SJSA1 (cell line): ENCODE data around the gene ABI3BP. TPM values are rescaled to one million over a fixed set of nuclear protein-coding genes. Genes with fewer than 3 reads are reported as not detected.

Experiments used
- DNase-seq, 2 experiments: peaks; one replicate each; pipeline ENCODE4 v3.0.0-alpha.2; 2015 to 2020; ENCODE audit warnings: low spot score in 2 of 2, low read depth in 1 of 2
- H3K27ac ChIP-seq: fragments of 250-450 bp; sonication (Bioruptor Pico); 2 replicates; pipeline ENCODE4 v1.5.1; 2020; ENCODE audit warnings: mild to moderate bottlenecking, moderate library complexity
- H3K27me3 ChIP-seq: fragments of 250-450 bp; sonication (Bioruptor Pico); replicated peaks from 2 replicates; pipeline ENCODE4 v1.5.1; 2020; ENCODE audit warnings: mild to moderate bottlenecking, moderate library complexity
- H3K36me3 ChIP-seq: fragments of 250-450 bp; sonication (Bioruptor Pico); 2 replicates; pipeline ENCODE4 v1.5.1; 2020; ENCODE audit warnings: mild to moderate bottlenecking
- H3K4me1 ChIP-seq: fragments of 250-450 bp; sonication (Bioruptor Pico); replicated peaks from 2 replicates; pipeline ENCODE4 v1.6.1; 2021; ENCODE audit warnings: mild to moderate bottlenecking
- H3K4me3 ChIP-seq: fragments of 250-450 bp; sonication (Bioruptor Pico); 2 replicates; pipeline ENCODE4 v1.5.1; 2020; ENCODE audit warnings: mild to moderate bottlenecking
- H3K9me3 ChIP-seq: fragments of 250-450 bp; sonication (Bioruptor Pico); replicated peaks from 2 replicates; pipeline ENCODE4 v1.5.1; 2020; ENCODE audit warnings: mild to moderate bottlenecking
- total RNA-seq: library from RNA; depleted of rRNA; stranded (reverse); fragments of >200 nt; shearing (Covaris generic); gene quantifications from 2 replicates; pipeline ENCODE4 v1.2.3, GENCODE V29; 2014

ABI3BP gene
- total RNA-seq, 1 experiment from 2014 or later = 0.05 TPM

GRCh38 chr3:100810671-100811070 is 182.6 kb downstream of the ABI3BP start:
- no peak overlapping the region for H3K27ac ChIP-seq
- DNase-seq = peak in 1 of 2 experiments; percentile 31
- peaks cover 8% of the 10 kb centered on the region for H3K4me1 ChIP-seq
- no peaks in the 10 kb centered on the region for H3K27me3 ChIP-seq
- no peaks in the 10 kb centered on the region for H3K9me3 ChIP-seq
- H3K36me3 ChIP-seq = no peaks in the 10 kb centered on the region
- H3K4me3 ChIP-seq = no peak overlapping the region

GRCh38 chr3:100804631-100805030 is 188.6 kb downstream of the ABI3BP start:
- Histone ChIP-seq H3K27me3 (no peaks in the 10 kb centered on the region), H3K4me3 (no peak overlapping the region), H3K4me1 (no peaks in the 10 kb centered on the region), H3K27ac (no peak overlapping the region), H3K36me3 (no peaks in the 10 kb centered on the region), H3K9me3 (no peaks in the 10 kb centered on the region)
- no peak for DNase-seq

- Histone ChIP-seq H3K27me3 (no peaks in the 10 kb centered on the region), H3K36me3 (no peaks in the 10 kb centered on the region), H3K9me3 (no peaks in the 10 kb centered on the region), H3K4me3 (no peak overlapping the region), H3K4me1 (no peaks in the 10 kb centered on the region), H3K27ac (no peak overlapping the region)
- DNase-seq = no peak
Observed at GRCh38 chr3:100803711-100804110, 189.5 kb downstream of the ABI3BP start.

- Histone ChIP-seq H3K4me3 (no peak overlapping the region), H3K27me3 (no peaks in the 10 kb centered on the region), H3K9me3 (no peaks in the 10 kb centered on the region), H3K4me1 (no peaks in the 10 kb centered on the region), H3K27ac (no peak overlapping the region), H3K36me3 (no peaks in the 10 kb centered on the region)
- no peak for DNase-seq
Observed at GRCh38 chr3:100802126-100802525, 191.1 kb downstream of the ABI3BP start.

GRCh38 chr3:100798012-100798411 is 195.2 kb downstream of the ABI3BP start:
- Histone ChIP-seq H3K9me3 (no peaks in the 10 kb centered on the region), H3K4me3 (no peak overlapping the region), H3K27ac (no peak overlapping the region), H3K4me1 (no peaks in the 10 kb centered on the region), H3K27me3 (no peaks in the 10 kb centered on the region), H3K36me3 (no peaks in the 10 kb centered on the region)
- no peak for DNase-seq

- no peaks in the 10 kb centered on the region for H3K4me1 ChIP-seq
- H3K27me3 ChIP-seq = no peaks in the 10 kb centered on the region
- H3K4me3 ChIP-seq = no peak overlapping the region
- H3K36me3 ChIP-seq = no peaks in the 10 kb centered on the region
- no peak for DNase-seq
- H3K9me3 ChIP-seq = no peaks in the 10 kb centered on the region
- H3K27ac ChIP-seq = no peak overlapping the region
Observed at GRCh38 chr3:100796556-100796955, 196.7 kb downstream of the ABI3BP start.

- no peak for DNase-seq
- H3K4me1 ChIP-seq = no peaks in the 10 kb centered on the region
- H3K27me3 ChIP-seq = no peaks in the 10 kb centered on the region
- no peaks in the 10 kb centered on the region; the same call in 1 of the 2 replicates for H3K9me3 ChIP-seq
- no peak overlapping the region for H3K4me3 ChIP-seq
- H3K36me3 ChIP-seq = no peaks in the 10 kb centered on the region
- H3K27ac ChIP-seq = no peak overlapping the region
Observed at GRCh38 chr3:100789579-100789978, 203.6 kb downstream of the ABI3BP start.

GRCh38 chr3:100783619-100784018 is 209.6 kb downstream of the ABI3BP start:
- no peak for DNase-seq
- no peak overlapping the region for H3K27ac ChIP-seq
- H3K36me3 ChIP-seq = no peaks in the 10 kb centered on the region
- no peaks in the 10 kb centered on the region; the same call in 1 of the 2 replicates for H3K9me3 ChIP-seq
- H3K4me1 ChIP-seq = no peaks in the 10 kb centered on the region
- H3K4me3 ChIP-seq = no peak overlapping the region
- H3K27me3 ChIP-seq = no peaks in the 10 kb centered on the region

GRCh38 chr3:100782906-100783305 is 210.3 kb downstream of the ABI3BP start:
- Histone ChIP-seq H3K27me3 (no peaks in the 10 kb centered on the region), H3K36me3 (no peaks in the 10 kb centered on the region), H3K27ac (no peak overlapping the region), H3K4me1 (no peaks in the 10 kb centered on the region), H3K4me3 (no peak overlapping the region), H3K9me3 (no peaks in the 10 kb centered on the region; the same call in 1 of the 2 replicates)
- DNase-seq = no peak

- no peak for DNase-seq
- no peak overlapping the region for H3K4me3 ChIP-seq
- H3K27me3 ChIP-seq = no peaks in the 10 kb centered on the region
- H3K36me3 ChIP-seq = no peaks in the 10 kb centered on the region
- H3K27ac ChIP-seq = no peak overlapping the region
- H3K4me1 ChIP-seq = no peaks in the 10 kb centered on the region
- no peaks in the 10 kb centered on the region; the same call in 1 of the 2 replicates for H3K9me3 ChIP-seq
Observed at GRCh38 chr3:100782348-100782747, 210.9 kb downstream of the ABI3BP start.

- no peak overlapping the region for H3K27ac ChIP-seq
Observed at GRCh38 chr3:100781301-100781700, 211.9 kb downstream of the ABI3BP start.

GRCh38 chr3:100780071-100780622 is 213.1 kb downstream of the ABI3BP start:
- H3K4me1 ChIP-seq = no peaks in the 10 kb centered on the region

More at GRCh38 chr3:100781301-100781700, 211.9 kb downstream of the ABI3BP start:
- Histone ChIP-seq H3K4me1 (no peaks in the 10 kb centered on the region), H3K27me3 (no peaks in the 10 kb centered on the region), H3K36me3 (no peaks in the 10 kb centered on the region), H3K9me3 (no peaks in the 10 kb centered on the region; the same call in 1 of the 2 replicates), H3K4me3 (no peak overlapping the region)
- DNase-seq = no peak

GRCh38 chr3:100779480-100779879 is 213.7 kb downstream of the ABI3BP start:
- DNase-seq = no peak
- no peaks in the 10 kb centered on the region for H3K4me1 ChIP-seq
- H3K36me3 ChIP-seq = no peaks in the 10 kb centered on the region
- no peaks in the 10 kb centered on the region for H3K9me3 ChIP-seq
- H3K4me3 ChIP-seq = no peak overlapping the region
- H3K27ac ChIP-seq = no peak overlapping the region
- H3K27me3 ChIP-seq = no peaks in the 10 kb centered on the region

More at GRCh38 chr3:100780071-100780622, 213.1 kb downstream of the ABI3BP start:
- DNase-seq = no peak
- no peak overlapping the region for H3K27ac ChIP-seq
- H3K36me3 ChIP-seq = no peaks in the 10 kb centered on the region
- H3K9me3 ChIP-seq = no peaks in the 10 kb centered on the region
- H3K4me3 ChIP-seq = no peak overlapping the region
- no peaks in the 10 kb centered on the region for H3K27me3 ChIP-seq

- DNase-seq = no peak
Observed at GRCh38 chr3:100777271-100777670, 215.9 kb downstream of the ABI3BP start.

GRCh38 chr3:100776746-100777145 is 216.5 kb downstream of the ABI3BP start:
- no peaks in the 10 kb centered on the region for H3K36me3 ChIP-seq
- no peak overlapping the region for H3K4me3 ChIP-seq
- no peaks in the 10 kb centered on the region for H3K4me1 ChIP-seq
- no peak overlapping the region for H3K27ac ChIP-seq
- H3K27me3 ChIP-seq = no peaks in the 10 kb centered on the region
- no peaks in the 10 kb centered on the region for H3K9me3 ChIP-seq
- no peak for DNase-seq

More at GRCh38 chr3:100777271-100777670, 215.9 kb downstream of the ABI3BP start:
- Histone ChIP-seq H3K36me3 (no peaks in the 10 kb centered on the region), H3K9me3 (no peaks in the 10 kb centered on the region), H3K27me3 (no peaks in the 10 kb centered on the region), H3K27ac (no peak overlapping the region), H3K4me1 (no peaks in the 10 kb centered on the region), H3K4me3 (no peak overlapping the region)
